Measurements from ENCODE around the gene PLEKHM1.
A peak's percentile ranks its signal among the peaks of the same experiment; 100 is the strongest.

The PLEKHM1 gene

DNA sequence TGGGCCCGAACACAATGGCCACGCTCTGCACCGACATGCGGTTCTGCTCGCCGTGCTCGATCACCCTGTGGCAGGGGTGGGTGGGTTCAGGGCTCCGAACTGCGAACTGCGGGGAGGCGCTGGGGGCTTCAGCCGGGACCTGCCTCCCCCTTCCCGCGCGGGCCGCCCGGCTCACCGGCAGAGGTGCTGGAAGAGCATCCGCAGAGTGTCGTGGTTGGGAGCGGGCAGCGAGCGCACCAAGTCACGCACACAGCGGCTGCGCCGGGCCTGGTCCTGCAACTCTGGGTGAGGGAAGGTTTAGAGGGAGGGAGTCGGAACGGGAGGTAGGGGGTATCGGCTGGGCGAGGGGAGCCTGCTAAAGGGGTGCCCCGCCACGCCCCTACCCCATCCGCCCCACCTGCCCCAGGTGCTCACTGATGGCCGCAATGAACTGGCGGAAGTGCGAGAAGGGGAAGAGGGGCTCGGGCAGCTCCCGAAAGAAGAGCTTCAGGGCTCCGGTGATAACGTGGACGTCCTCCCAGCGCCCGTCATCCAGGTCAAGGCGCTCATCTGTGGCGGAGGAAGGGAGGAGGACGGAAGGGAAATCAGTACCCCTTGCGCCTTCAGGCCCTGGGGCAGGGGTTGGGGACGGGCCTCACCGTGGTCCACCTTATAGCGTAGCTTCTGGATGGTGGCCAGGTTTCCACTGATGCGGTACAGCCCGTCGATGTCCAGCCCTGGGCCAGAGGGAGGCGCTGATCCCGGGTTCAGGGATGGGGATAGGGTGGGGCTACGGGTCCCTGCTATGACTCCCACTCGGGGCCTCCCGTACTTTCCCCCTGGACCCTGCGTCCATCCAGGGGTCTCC is 94.7 kb downstream of the PLEKHM1 start:
- DNase-seq, result no peak

DNA sequence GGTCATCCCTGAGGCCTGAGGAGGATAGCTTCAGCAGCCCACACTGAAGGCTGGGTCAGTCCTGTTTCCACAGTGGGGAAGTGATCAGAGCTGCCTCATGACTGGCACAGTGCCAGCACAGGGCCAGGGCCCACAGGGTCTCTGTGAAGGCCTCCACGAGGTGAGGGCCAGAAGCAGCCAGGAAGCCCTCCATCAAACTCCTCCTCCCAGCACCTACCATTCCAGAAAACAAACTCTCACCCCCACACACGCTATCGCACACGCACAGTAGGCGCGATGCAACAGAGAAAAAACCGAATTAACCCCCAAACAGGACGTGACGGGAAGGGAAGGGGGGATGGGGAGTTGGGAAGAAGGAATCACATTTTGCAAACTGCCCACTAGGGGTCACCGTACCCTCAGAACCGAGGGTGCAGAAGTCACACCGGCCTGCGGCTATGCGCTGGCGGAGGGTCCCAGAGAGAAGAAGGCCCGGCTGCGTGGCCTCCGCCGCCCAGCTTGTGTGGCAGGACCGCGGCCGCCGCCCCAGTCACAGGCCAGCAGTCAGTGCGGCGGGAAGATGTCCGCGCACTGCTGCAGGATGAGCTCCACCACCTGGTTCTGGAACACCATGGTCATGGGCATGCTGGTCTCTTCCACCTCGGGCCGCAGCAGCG is 95.5 kb downstream of the PLEKHM1 start:
- DNase-seq, result peak; percentile 52

DNA sequence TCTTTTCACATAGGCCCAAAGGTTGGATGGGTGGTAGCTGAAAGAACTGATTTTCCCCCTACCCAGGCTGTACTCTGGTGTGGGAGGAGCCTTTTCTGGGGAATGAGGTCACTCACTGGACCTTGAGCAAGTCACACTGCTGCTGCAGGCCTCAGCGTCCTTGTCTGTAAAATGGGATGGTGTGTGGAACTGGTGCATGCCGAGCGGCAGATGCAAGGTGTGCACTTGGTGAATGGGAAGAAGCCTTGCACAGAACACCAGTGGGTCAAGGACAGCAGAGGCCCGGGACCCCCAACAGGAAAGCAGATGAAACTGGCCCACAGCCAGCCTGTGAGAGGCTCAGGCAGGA is 96.0 kb downstream of the PLEKHM1 start:
- no peak for DNase-seq

DNA sequence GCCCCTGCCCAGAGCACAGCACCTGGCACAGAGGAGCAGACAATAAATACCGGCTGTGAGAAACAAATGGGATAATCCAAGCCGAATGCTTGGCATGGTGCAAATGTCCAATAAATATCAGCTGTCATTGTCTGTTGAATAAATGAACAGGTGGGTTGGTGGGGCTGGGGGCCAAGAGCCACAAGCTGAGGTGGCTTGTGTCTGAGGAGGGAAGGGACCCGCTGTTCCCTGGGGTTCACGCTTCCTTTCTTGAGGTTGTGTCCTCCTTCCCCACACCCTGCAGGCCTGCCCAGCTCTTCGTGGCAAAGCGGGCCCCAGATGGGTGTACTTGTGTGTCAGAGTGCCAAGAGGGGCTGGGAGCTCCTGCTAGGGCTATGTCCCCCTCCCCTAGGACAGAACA is 96.4 kb downstream of the PLEKHM1 start:
- no peak for DNase-seq

GRCh38 chr17:45393411-45393810 is 97.1 kb downstream of the PLEKHM1 start:
- DNase-seq, result no peak

- no peak for DNase-seq
Observed at GRCh38 chr17:45391918-45392317, 98.6 kb downstream of the PLEKHM1 start.

DNA sequence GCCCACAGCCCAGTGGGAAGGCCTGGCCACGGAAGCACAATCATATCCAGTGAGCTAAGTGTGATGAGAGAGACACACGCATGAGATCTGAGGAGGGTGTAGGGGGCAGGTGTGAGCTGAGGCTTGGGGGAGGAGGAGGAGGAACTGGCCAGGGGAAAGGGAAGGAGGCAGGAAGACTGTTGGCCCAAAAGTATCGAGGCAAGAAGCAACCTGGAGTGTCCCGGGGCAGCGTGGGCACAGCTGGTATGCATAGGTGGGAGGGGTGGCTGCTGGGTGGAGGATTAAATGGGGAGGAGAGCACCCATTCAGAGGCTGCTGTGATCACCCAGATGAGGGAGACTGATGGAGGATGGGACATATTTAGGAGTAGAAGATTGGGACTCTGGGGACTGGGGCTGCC is 99.2 kb downstream of the PLEKHM1 start:
- DNase-seq, result no peak

- no peak for DNase-seq
Observed at GRCh38 chr17:45389354-45389753, 101.2 kb downstream of the PLEKHM1 start.

GRCh38 chr17:45388604-45389325 is 101.8 kb downstream of the PLEKHM1 start:
- DNase-seq, result no peak

- DNase-seq, result no peak
Observed at GRCh38 chr17:45387739-45388138, 102.8 kb downstream of the PLEKHM1 start.

GRCh38 chr17:45386178-45386577 is 104.3 kb downstream of the PLEKHM1 start:
- no peak for DNase-seq
